ENCODE data around the gene UBE2I.

UBE2I gene

DNA sequence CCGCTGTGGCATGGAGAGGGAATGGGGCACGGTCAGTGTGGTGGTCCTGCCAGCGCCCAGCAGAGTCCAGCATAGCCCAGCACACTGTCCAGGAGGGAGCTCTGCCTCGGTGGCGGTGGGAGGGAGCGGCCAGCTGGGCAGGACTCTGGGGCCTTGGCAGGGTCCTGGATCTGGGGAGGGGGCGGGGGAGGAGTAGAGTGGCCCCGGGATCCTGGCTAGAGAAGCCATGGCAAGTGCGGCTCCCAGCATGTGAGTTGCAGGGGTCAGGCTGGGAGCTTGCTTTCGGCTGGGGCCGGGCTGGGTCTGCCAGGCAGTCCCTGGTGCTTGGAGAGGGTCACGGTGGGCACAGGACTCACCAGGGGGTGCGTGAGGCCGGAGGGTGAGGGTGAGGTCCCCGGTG is 46.2 kb downstream of the UBE2I start:
- no peak for DNase-seq

DNA sequence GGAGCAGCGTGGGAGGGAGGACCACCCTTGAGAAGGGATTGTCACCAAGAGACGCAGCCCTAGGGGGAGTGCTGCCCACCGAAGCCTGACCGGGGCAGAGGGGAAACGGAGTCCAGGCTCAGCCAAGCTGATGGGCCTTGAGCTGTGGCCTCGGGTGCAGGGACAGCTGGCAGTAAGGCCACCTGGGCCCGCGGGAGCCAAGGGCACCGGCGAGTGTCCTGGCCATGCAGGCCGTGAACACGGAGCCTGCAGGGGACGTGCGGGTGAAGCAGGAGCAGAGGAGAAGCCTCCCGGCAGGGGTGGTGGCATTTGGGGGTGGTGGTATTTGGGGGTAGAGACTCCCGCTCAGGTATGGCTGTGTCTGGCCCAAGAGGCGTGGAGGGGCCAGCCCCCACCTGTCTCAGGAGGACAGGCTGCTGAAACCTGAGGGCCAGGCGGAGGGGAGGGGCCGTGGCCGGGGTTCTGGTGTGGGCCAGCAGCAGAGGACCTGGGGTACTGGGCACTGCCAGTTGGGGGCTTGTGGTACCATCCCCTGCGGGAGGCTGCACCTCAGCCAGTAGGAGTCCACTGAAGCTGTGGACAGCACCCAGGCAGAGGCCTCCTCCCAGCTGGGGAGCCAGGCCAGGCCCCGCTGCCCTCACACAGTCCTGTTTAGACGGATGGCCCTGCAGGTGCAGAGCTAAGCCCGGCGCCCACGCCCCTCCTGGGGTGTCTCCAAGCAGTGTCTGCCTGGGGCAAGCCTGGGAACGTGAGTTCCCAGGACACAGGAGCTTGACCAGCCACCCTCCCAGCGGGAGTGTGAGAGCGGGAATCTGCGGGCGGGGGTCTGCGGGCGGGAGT is 46.8 kb downstream of the UBE2I start:
- no peak for DNase-seq

DNA sequence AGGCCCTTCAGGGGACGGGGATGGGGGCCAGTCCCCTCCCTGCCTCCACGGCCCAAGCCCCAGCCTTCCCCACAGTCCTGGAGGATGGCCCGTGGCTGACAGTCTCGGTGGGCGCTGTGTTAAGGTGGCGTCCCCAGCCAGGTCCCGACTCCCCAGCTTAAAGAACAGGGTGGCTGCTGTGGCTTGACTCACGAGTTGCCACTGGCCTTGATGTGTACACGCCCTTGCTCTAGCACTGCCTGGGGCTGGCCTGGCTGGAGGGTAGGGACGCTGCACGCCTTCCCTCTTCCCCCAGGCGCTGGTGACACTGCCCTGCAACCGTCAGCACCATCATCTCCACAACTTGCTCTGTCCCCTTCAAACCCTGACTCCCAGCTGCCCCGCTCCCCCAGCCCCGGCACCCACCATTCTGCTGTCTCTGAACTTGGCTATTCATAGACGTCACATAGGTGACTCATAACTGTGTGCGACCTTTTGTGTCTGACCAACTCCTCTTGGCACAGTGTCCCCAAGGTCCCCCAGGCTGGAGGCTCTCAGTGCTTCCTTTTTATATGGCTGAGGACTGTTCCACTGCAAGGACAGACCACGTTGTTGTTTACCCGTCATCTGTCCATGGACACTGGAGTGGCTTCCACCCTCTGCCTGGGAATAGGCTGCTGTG is 48.6 kb downstream of the UBE2I start:
- DNase-seq = no peak

DNA sequence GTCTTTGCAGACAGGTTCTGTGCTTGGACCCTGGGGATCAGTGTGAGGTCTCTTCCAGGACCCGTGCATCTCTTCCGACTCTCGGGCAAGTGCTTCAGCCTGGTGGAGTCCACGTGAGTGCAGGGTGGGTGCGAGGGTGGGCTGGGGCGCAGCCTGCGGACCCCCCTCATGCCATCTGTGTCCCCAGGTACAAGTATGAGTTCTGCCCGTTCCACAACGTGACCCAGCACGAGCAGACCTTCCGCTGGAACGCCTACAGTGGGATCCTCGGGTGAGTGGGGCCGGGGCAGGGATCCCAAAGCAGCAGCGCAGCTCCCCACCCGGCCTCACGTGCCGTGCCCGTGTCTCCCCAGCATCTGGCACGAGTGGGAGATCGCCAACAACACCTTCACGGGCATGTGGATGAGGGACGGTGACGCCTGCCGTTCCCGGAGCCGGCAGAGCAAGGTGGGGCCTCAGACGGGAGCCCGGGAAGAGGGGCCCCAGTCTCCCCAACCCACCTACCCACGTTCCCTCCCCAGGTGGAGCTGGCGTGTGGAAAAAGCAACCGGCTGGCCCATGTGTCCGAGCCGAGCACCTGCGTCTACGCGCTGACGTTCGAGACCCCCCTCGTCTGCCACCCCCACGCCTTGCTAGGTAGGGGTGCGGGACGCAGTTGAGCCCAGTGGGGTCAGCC is 52.4 kb downstream of the UBE2I start:
- DNase-seq = no peak

DNA sequence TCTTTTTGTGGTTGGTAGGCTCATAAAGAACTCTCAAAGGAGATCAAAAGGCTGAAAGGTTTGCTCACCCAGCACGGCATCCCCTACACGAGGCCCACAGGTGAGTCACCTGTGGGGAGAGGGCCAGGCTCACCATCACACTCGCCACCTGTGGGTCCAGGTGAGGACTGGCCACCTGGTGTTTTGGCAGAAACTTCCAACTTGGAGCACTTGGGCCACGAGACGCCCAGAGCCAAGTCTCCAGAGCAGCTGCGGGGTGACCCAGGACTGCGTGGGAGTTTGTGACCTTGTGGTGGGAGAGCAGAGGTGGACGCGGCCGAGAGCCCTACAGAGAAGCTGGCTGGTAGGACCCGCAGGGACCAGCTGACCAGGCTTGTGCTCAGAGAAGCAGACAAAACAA is 53.4 kb downstream of the UBE2I start:
- no peak for DNase-seq

DNA sequence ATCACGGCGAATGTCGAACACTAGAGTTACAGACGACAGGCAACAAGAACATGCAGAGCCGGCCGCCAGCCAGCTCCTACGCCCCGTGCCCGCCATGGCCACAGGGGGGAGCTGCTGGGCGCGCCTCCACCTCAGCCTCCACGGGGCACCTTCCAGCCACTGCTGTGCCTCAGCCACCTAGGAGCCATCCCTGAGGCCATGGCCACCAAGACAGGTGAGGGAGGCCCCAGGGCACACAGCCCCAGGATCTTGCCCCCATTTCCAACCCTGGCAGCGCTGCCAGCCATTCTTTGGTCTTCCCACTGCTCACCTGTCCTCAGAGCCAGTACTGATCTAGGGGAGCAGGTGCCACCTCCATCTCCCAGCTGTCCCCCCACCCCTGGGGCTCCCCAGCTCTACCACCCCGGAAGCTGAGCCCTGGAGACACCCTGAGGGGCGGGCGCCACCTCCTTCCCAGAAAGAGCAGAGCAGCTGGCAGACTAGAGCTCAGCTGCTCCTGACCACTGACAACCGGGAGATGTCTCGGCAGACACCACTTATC is 54.1 kb downstream of the UBE2I start:
- peak in 5 of 56 donors; percentile 16 to 42 (median 25) for DNase-seq

DNA sequence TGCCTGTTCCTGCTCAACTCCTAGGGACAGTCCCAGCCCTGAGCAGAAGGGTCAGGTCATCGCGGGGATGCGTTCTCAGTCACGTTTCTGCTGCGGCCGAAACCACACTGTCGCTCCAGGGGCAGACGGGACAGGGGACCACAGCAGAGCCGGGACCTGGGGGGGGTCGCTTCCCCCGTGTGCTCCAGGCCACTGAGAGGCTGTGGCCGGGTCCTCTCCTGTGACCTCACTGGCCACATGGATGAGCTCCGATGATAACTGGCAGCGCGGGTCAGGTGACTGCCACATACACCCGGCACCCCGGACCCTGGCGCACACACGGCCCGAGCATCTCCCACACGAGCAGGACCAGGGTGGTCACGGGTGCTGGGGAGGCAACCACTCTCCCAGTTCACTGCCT is 55.1 kb downstream of the UBE2I start:
- no peak for DNase-seq

DNA sequence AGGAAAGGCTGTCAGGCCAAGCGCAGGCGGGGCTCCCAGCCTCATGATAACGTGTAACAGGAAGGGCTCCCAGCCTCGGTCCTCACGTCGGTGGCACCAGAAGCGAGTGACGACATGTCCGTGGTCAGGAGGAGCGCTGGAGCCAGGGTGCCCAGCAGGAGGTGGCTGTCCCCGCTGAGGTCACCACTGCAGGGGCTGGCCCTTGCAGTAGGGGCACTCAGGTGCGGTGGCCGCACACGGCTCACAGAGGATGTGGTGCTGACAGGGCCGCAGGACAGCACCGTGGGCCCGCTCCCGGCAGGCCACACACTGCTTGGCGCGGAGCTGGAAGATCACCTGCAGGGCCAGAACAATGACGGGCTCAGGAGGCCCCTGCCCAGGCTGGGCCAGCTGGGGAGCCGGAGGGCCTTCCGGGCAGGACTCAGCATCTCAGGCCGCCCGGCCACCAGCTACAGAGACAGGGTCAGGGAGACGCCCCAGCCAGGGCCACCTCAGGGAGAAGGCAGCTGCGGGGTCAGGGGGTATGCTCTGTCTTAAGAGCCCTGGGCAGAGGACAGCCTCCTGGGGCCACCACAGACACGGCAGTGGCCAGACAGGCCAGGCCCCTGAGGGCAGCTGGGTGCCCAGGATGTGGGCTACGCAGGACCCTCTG is 56.8 kb downstream of the UBE2I start:
- no peak for DNase-seq

DNA sequence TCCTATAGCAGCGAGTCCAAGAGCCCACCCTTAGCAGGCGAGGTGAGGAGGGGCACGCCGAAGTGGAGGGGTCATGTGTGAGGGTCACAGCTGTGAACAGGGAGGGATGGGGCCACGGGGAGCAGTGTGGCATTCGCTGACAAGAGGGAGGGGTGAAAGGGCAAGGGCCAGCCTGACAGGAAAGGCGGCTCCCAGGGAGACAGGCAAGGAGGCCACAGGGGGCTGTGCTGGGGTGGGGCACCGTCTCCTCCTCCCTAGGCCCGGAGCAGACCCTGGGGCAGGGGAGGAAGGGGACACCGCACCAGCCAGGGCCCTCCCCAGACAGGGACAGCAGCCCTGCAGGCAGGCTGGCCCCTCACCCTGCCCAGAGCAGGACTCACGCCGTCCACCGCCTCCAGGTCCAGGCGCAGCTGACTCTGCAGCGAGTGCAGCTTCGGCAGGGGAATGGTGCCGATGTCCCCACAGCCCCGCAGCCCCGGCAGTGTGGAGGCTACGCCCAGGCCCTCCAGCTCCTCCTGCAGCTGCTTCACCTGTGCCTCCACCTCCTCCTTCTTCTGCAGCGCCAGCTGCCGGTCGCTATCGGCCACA is 57.4 kb downstream of the UBE2I start:
- no peak for DNase-seq

DNA sequence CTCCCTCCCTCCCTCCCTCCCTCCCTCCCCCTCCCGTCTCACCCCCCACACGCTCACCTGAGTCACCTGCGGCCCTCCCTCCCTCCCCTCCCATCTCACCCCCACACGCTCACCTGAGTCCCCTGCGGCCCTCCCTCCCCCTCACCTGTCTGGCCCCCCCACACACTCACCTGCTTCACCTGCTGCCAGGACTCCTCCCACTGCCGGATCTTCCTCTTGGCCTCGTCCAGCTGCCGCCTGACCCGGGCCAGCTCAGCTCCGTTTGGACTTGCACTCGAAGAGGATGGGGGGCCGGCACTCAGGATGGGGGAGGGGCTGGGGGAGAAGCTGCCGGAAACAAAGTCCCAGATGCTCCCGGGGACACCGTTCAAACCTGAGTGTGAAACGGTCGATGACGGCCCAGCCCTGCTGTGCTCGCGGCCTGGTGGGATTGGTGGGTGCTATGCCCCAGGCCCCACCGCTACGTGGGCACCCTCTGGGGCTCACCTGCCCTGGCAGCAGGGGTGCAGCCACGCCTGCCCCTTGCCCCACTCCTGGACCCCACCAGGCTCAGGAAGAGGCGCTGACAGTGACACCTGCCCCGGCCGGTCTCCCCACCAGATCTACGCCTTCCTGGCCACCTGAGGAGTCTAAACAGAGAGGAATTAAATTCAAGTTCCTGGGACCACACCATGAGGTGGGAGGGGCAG is 58.2 kb downstream of the UBE2I start:
- DNase-seq = no peak

DNA sequence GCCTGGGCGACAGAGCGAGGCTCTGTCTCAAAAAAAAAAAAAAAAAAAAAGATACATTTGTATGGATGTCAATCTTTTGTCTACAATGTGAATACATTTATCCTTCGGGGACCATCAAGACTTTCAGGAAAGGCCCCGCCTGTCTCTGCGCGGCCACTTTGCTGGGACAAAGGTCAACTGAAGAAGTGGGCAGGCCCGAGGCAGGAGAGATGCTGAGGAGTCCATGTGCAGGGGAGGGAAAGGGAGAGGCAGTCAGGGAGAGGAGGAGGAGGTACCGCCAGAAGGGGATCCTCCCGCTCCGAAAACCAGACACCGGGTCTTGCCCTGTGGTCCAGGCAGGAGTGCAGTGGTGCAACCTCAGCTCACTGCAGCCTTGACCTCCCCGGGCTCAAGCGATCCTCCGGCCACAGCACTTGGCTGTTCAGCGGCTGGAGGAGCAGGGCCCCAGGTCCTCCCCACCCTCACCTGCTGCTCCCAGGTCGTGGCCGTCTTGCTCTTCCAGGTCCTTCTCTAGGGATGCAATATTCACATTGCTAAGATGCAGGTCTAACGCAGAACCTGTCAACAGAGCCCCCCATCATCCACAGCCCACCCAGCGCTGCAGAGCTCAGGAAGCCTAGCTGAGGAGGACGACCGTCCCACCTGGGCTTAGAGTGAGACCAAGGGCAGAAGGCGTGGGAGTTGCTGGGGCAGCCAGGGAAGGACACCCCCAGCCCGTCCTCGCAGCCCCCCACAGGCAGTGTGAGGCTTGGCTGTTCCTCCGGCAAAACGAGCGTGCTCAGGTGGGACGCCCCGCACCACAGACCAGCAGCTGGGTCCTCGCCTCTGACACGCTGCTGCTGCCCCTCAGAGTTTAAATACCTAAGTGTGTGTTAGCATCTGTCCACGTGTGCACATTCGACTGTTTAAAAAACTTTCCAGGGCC is 61.9 kb downstream of the UBE2I start:
- no peak for DNase-seq

DNA sequence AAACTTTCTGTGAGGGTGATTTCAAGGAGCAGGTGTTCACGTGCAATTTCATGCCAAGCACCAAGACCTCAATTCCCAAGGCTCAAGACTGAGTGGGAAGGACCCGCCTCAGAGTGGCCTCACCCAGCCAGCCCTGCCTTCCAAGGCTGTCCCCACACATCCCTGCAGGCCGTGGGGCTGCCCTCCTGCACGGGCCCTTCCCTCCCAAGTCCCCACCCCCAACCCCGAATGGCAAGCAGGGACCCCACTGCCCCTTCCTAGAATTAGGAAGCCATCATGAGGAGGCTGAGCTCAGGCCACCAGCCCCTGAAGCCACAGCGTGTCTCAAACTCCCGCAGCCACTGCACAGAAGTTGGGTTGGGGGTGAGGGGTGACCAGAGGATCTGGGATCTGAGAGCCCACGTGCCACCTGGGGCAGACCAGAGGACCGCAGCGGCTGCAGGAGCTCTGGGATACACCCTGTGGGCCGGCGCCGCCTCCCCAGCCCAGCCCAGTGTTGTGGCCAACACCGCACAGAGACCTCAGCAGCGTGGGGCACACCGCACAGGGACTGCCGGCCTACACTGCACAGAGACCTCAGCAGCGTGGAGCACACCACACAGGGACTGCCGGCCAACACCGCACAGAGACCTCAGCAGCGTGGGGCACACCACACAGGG is 63.0 kb downstream of the UBE2I start:
- no peak for DNase-seq

DNA sequence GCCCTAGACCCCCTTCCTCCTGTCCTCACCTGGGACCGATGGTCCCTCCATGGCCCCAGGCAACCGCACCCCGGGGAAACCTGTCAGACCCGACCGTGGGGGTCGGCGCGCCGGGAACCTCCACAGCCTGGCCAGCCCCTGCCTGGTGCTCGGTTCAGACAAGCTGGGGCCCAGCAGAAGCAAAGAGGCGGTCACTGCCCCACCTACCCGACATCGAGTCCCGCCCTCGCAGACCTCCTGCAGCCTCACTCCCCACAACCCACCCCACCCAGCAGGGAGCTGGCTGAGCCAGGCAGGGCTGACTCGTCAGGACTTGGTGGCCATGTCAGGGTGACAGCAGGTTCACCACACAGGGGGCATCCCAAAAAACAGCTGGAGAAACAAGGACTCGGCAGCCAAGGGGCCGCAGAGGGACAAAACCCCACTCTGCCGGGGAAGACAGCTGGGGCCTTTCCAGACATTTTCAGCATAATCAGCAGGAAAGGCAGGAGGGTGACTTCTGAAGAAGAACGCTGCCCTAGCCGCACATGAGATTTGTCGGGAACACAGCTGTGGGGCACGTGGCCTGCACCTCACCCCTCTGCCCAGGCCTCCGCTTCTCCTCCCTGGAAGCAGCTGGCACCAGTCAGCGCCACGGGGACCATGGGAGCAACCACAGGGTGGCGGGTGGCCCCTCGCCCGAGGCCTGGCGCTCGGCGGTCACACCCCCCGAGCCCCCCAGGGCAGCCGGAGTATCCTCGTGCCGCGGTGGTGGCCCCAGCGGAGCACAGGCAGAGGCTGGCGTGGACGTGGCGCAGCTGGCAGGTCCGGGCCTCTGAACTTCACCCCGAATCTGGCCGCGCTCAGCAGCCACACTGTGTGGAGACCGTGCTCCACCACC is 65.2 kb downstream of the UBE2I start:
- DNase-seq = no peak

DNA sequence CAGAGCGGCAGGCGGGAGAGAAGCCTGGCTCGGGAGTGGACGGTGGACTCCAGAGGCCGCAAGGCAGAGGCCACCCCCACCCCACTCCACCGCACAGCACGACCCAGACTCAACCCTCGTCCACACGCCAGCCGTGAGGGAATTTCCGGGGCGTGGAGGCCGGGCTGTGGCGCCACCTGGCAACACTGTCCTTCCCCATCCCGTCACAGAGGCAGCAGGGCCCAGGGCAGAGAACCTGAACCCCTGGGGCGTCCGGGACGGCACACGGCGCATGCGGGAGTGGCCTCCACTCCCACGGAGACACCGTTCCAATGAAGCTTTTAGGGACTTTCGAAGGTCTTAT is 65.8 kb downstream of the UBE2I start:
- DNase-seq = no peak

DNA sequence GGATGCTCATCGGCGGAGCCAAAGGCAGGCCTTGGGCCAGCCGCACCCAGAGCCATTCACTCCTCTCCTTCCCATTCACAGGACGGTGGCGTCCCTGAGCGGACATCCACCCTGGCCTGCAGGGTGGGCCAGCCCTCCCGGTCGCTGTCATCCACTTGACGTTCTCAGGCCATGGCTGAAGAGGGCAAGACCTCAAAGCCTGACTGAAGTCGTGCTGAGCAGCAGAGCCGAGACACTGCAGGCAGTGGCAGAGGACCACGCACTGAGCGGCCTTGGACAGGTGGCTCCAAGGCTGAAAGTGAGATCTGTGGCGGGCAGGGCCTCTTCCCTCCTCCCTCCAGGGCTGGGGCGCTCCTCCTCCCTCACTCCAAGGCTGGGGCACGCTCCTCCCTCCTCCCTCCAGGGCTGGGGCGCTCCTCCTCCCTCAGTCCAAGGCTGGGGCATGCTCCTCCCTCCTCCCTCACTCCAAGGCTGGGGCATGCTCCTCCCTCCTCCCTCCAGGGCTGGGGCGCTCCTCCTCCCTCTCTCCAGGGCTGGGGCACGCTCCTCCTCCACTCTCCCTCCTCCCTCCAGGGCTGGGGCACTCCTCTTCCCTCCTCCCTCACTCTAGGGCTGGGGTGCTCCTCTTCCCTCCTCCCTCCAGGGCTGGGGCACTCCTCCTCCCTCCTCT is 66.4 kb downstream of the UBE2I start:
- DNase-seq = peak in 1 of 56 donors; percentile 13
